Mesenchymal stem cell (in vitro differentiated cells and primary cell): Measurements from ENCODE around the gene KCTD12.

Experiments used
- DNase-seq: peaks from one replicate; pipeline ENCODE4 v3.0.0-alpha.2; 2013
- H2AFZ ChIP-seq: one replicate; pipeline ENCODE4 v1.6.1; 2013; ENCODE audit warnings: low read depth, mild to moderate bottlenecking, control low read depth, inconsistent platforms, low read length, moderate library complexity
- H2AK5ac ChIP-seq: 2 replicates; pipeline ENCODE4 v1.6.1; 2013; ENCODE audit warnings: low read length, moderate library complexity, mild to moderate bottlenecking, inconsistent platforms; ENCODE audit not compliant: severe bottlenecking
- H2BK120ac ChIP-seq: one replicate; pipeline ENCODE4 v1.6.1; 2013; ENCODE audit warnings: low read depth, mild to moderate bottlenecking, inconsistent platforms, low read length, moderate library complexity
- H2BK12ac ChIP-seq, 2 experiments: one replicate each; pipeline ENCODE4 v1.6.1; 2013; ENCODE audit warnings: inconsistent platforms in 2 of 2, low read length in 2 of 2, mild to moderate bottlenecking in 2 of 2, moderate library complexity in 2 of 2, control low read depth in 1 of 2
- H2BK15ac ChIP-seq: one replicate; pipeline ENCODE4 v1.6.1; 2013; ENCODE audit warnings: mild to moderate bottlenecking, low read depth, inconsistent platforms; ENCODE audit not compliant: poor library complexity, severe bottlenecking
- H2BK5ac ChIP-seq: 2 replicates; pipeline ENCODE4 v1.6.1; 2013; ENCODE audit warnings: low read depth, mild to moderate bottlenecking, low read length, control low read depth, inconsistent platforms; ENCODE audit not compliant: poor library complexity, severe bottlenecking
- H3K14ac ChIP-seq, 2 experiments: one replicate each; pipeline ENCODE4 v1.6.1; 2013; ENCODE audit warnings: inconsistent platforms in 2 of 2, low read length in 2 of 2, control low read depth in 1 of 2, mild to moderate bottlenecking in 1 of 2, moderate library complexity in 1 of 2
- H3K18ac ChIP-seq, 2 experiments: one replicate each; pipeline ENCODE4 v1.6.1; 2013; ENCODE audit warnings: inconsistent platforms in 2 of 2, low read length in 2 of 2, control low read depth in 1 of 2, low read depth in 1 of 2, mild to moderate bottlenecking in 1 of 2
- H3K23ac ChIP-seq, 2 experiments: one replicate each; pipeline ENCODE4 v1.6.1; 2013; ENCODE audit warnings: inconsistent platforms in 2 of 2, low read length in 2 of 2, mild to moderate bottlenecking in 2 of 2, moderate library complexity in 2 of 2, control low read depth in 1 of 2
- H3K27ac ChIP-seq: 2 replicates; pipeline ENCODE4 v1.5.1; 2013; ENCODE audit warnings: mild to moderate bottlenecking, moderate library complexity, low read length, control low read depth, inconsistent platforms; ENCODE audit not compliant: poor library complexity, severe bottlenecking
- H3K27me3 ChIP-seq, 2 experiments: 2 replicates each; pipeline versions ENCODE4 v1.6.1 to v1.7.0; 2013; ENCODE audit warnings: low read length in 2 of 2, mild to moderate bottlenecking in 2 of 2, moderate library complexity in 2 of 2, control low read depth in 1 of 2, inconsistent platforms in 1 of 2; ENCODE audit not compliant: control insufficient read depth in 1 of 2, insufficient read depth in 1 of 2
- H3K36me3 ChIP-seq, 2 experiments: 2 replicates each; pipeline versions ENCODE4 v1.6.1 to v1.7.0; 2013; ENCODE audit warnings: low read length in 2 of 2, control low read depth in 1 of 2, inconsistent platforms in 1 of 2, low read depth in 1 of 2, mild to moderate bottlenecking in 1 of 2; ENCODE audit not compliant: insufficient read depth in 2 of 2, control insufficient read depth in 1 of 2
- H3K4ac ChIP-seq, 2 experiments: one replicate each; pipeline ENCODE4 v1.6.1; 2013; ENCODE audit warnings: inconsistent platforms in 2 of 2, low read length in 2 of 2, mild to moderate bottlenecking in 2 of 2, moderate library complexity in 2 of 2, control low read depth in 1 of 2, low read depth in 1 of 2
- H3K4me1 ChIP-seq: 2 replicates; pipeline ENCODE4 v1.6.1; 2013; ENCODE audit warnings: low read depth, low read length, control low read depth; ENCODE audit not compliant: control insufficient read depth, insufficient read depth
- H3K4me2 ChIP-seq: 2 replicates; pipeline ENCODE4 v1.6.1; 2013; ENCODE audit warnings: low read length, mild to moderate bottlenecking, inconsistent platforms; ENCODE audit not compliant: poor library complexity, severe bottlenecking
- H3K4me3 ChIP-seq, 2 experiments: 2 replicates each; pipeline versions ENCODE4 v1.5.1 to v1.7.0; 2013; ENCODE audit warnings: low read length in 2 of 2, mild to moderate bottlenecking in 2 of 2, control low read depth in 1 of 2, low read depth in 1 of 2; ENCODE audit not compliant: insufficient read depth in 1 of 2
- H3K79me1 ChIP-seq: replicated peaks from 2 replicates; pipeline ENCODE4 v1.6.1; 2013; ENCODE audit warnings: mild to moderate bottlenecking, control low read depth, low read length, inconsistent platforms; ENCODE audit not compliant: poor library complexity, severe bottlenecking
- H3K9ac ChIP-seq: 2 replicates; pipeline ENCODE4 v1.7.0; 2013; ENCODE audit warnings: mild to moderate bottlenecking, low read length, moderate library complexity
- H3K9me3 ChIP-seq: 2 replicates; pipeline ENCODE4 v1.7.0; 2013; ENCODE audit warnings: mild to moderate bottlenecking, low read length; ENCODE audit not compliant: control insufficient read depth
- H4K8ac ChIP-seq: one replicate; pipeline ENCODE4 v1.6.1; 2013; ENCODE audit warnings: inconsistent platforms, mild to moderate bottlenecking, low read length, moderate library complexity
- H4K91ac ChIP-seq: one replicate; pipeline ENCODE4 v1.6.1; 2013; ENCODE audit warnings: mild to moderate bottlenecking, low read length, inconsistent platforms
- WGBS: methylation state at CpG from one replicate; pipeline ENCODE4 v1.1.7; 2013; ENCODE audit warnings: mixed read lengths; 5-methylcytosine and 5-hydroxymethylcytosine counted together

Gene KCTD12

DNA sequence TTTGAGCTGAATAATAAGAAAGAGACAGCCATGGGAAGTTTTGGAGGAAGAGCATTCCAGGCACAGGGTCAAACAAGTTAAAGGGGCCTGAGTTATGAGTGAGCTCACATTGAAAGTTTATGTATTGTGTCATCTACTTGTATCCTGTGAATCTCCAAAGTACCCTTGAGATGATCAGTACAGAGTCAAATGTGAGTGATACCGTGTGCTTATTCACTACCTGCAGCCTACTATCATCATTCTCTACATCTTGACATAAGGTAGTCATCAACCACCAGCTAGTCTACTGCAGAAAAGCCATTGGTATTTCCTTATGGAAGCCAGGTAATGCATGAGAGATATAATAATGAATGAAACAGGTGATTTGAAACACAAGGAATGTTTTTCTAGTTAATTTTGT, 3.0 kb upstream of the KCTD12 start:
- H2BK120ac ChIP-seq: no peak overlapping the region
- H2AK5ac ChIP-seq: no peak overlapping the region
- no peak overlapping the region for H3K14ac ChIP-seq
- H2BK12ac ChIP-seq: no peak overlapping the region
- H4K8ac ChIP-seq: no peak overlapping the region
- no peaks in the 10 kb centered on the region for H3K36me3 ChIP-seq
- H3K27me3 ChIP-seq: peaks cover 0 to 8% of the 10 kb centered on the region in 2 experiments
- 100% methylated on average over 1 of the region's 1 CpG for WGBS
- no peak overlapping the region for H3K4me3 ChIP-seq
- no peak overlapping the region for H4K91ac ChIP-seq
- H3K4me1 ChIP-seq: peaks cover 9% of the 10 kb centered on the region
- H3K4me2 ChIP-seq: no peak overlapping the region
- no peak overlapping the region for H2AFZ ChIP-seq
- H2BK15ac ChIP-seq: no peak overlapping the region
- H3K9ac ChIP-seq: no peak overlapping the region
- H3K79me1 ChIP-seq: peaks cover 2% of the 10 kb centered on the region
- H3K27ac ChIP-seq: no peak overlapping the region
- H3K23ac ChIP-seq: no peak overlapping the region
- no peak overlapping the region for H2BK5ac ChIP-seq
- no peaks in the 10 kb centered on the region for H3K9me3 ChIP-seq
- DNase-seq: no peak
- H3K18ac ChIP-seq: no peak overlapping the region
- no peak overlapping the region for H3K4ac ChIP-seq

DNA sequence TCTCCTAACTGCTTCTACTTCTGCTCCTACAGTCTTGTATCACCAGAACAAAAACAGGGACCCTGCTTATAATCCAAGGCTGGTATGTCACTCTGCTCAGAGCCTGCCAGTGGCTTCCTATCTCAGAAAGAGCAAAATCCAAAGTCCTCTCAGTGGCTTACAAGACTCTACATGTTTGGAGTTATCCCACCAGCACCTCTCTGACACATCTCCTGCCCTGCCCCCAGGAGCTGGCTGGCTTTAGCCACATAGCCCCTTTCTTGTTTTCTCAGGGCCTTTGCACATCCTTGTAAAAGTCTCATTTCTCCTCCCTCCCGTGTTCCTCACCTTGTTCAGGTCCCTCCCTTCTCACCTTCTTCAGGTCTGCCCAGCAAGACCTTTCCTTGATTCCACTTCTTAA, 2.2 kb upstream of the KCTD12 start:
- Histone ChIP-seq H3K79me1 (peaks cover 4% of the 10 kb centered on the region), H3K4me2 (no peak overlapping the region), H2BK15ac (no peak overlapping the region), H3K14ac (no peak overlapping the region), H3K27ac (no peak overlapping the region), H2AFZ (no peak overlapping the region), H2AK5ac (no peak overlapping the region), H4K91ac (no peak overlapping the region), H3K4me3 (no peak overlapping the region), H3K36me3 (peaks cover 0 to 2% of the 10 kb centered on the region in 2 experiments), H3K4ac (no peak overlapping the region), H3K9ac (no peak overlapping the region), H3K9me3 (no peaks in the 10 kb centered on the region), H4K8ac (no peak overlapping the region), H3K23ac (no peak overlapping the region), H3K18ac (no peak overlapping the region), H3K4me1 (peaks cover 12% of the 10 kb centered on the region), H2BK12ac (no peak overlapping the region), H3K27me3 (peaks cover 0 to 4% of the 10 kb centered on the region in 2 experiments), H2BK5ac (no peak overlapping the region), H2BK120ac (no peak overlapping the region)
- no peak for DNase-seq
- WGBS: 49% methylated on average over 1 of the region's 1 CpG

DNA sequence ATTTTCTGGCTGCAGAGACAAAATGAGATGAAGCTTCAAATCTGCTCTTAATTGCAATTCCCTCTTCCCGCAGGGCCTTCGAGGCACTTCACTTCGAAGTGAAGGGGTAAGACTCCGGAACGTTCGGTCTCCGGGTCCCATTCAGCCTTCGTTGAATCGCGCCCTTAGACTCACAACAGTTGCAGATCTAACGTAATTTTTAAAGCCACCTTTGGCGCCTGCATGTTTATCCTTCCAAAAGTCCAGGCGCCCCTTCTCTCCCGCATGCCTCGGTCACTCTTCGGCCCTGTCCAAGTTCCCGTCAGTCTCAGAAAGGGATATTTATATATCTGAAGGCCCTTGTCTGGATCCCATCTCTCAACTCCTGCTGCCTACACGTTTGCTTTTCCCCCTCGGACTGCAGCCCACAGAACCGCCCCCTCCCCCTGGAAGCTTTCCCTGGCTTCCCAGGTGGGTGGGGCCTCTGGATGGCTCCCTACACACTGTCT, 915 bp upstream of the KCTD12 start:
- Histone ChIP-seq H3K14ac (no peak overlapping the region), H2AFZ (no peak overlapping the region), H3K27me3 (peaks cover 0 to 4% of the 10 kb centered on the region in 2 experiments), H3K9me3 (no peaks in the 10 kb centered on the region), H3K4me3 (peak overlapping the region; percentile 40 to 79), H3K23ac (no peak overlapping the region), H3K79me1 (peaks cover 4% of the 10 kb centered on the region), H4K91ac (no peak overlapping the region), H3K4me2 (peak overlapping the region; percentile 49), H2BK12ac (no peak overlapping the region), H2BK120ac (no peak overlapping the region), H3K4ac (no peak overlapping the region), H3K4me1 (peaks cover 12% of the 10 kb centered on the region), H2AK5ac (no peak overlapping the region), H3K27ac (peak overlapping the region; percentile 12), H3K36me3 (peaks cover 0 to 7% of the 10 kb centered on the region in 2 experiments), H4K8ac (no peak overlapping the region), H2BK5ac (no peak overlapping the region), H2BK15ac (no peak overlapping the region), H3K18ac (no peak overlapping the region), H3K9ac (peak overlapping the region; percentile 81)
- 7% methylated on average over 20 of the region's 20 CpGs for WGBS
- DNase-seq: no peak

DNA sequence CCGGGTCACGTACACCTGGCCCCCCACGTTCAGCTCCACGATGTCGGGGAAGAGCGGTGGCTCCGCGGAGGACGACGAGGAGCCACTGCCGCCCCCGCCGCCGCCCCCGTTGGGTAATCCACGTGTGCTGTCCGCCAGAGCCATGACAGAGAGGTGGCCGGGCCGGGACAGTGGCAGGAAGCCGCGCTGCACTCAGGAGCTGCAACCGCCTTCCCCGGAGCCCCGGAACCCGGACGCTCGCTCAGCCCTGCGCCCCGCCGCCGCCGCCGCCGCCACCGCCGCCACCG, 257 bp downstream of the KCTD12 start:
- H2BK15ac ChIP-seq: no peak overlapping the region
- H2BK120ac ChIP-seq: no peak overlapping the region
- peak overlapping the region; percentile 96 for H3K4me2 ChIP-seq
- H3K9ac ChIP-seq: peak overlapping the region; percentile 91
- peak overlapping the region; percentile 90 to 98 for H3K18ac ChIP-seq
- H2BK12ac ChIP-seq: peak overlapping the region in 1 of 2 experiments; percentile 90
- H4K8ac ChIP-seq: peak overlapping the region; percentile 0
- no peaks in the 10 kb centered on the region for H3K9me3 ChIP-seq
- H3K27ac ChIP-seq: peak overlapping the region; percentile 6
- DNase-seq: no peak
- peak overlapping the region; percentile 92 for H2AFZ ChIP-seq
- no peak overlapping the region for H2AK5ac ChIP-seq
- H2BK5ac ChIP-seq: no peak overlapping the region
- WGBS: under 1% methylated on average over 11 of the region's 37 CpGs
- peak overlapping the region; percentile 0 to 95 for H3K4ac ChIP-seq
- peaks cover 0 to 4% of the 10 kb centered on the region in 2 experiments for H3K27me3 ChIP-seq
- peaks cover 12% of the 10 kb centered on the region for H3K4me1 ChIP-seq
- H3K14ac ChIP-seq: peak overlapping the region in 1 of 2 experiments; percentile 96
- H3K36me3 ChIP-seq: peaks cover 0 to 18% of the 10 kb centered on the region in 2 experiments
- H3K23ac ChIP-seq: peak overlapping the region in 1 of 2 experiments; percentile 46
- H4K91ac ChIP-seq: peak overlapping the region; percentile 52
- peak overlapping the region; percentile 88 to 95 for H3K4me3 ChIP-seq
- H3K79me1 ChIP-seq: peaks cover 4% of the 10 kb centered on the region
